Endodermal cell (in vitro differentiated cells): ENCODE results near the gene LRRC37A3. TPM values are rescaled to one million over a fixed set of nuclear protein-coding genes. Genes with fewer than 3 reads are reported as not detected.
"Not testable (repeated sequence)": the region's sequence is repeated elsewhere in the genome, so short reads cannot be mapped to it uniquely, and the experiment has no call there.

ENCODE experiments used
- DNase-seq: peaks from one replicate; pipeline ENCODE4 v3.0.0-alpha.2; 2017
- H3K27ac ChIP-seq: 2 replicates; pipeline ENCODE4 v1.5.1; 2013; ENCODE audit warnings: mild to moderate bottlenecking, low read depth, low read length, moderate library complexity
- H3K27me3 ChIP-seq: 2 replicates; pipeline ENCODE4 v1.6.1; 2013; ENCODE audit warnings: mild to moderate bottlenecking, low read length, moderate library complexity; ENCODE audit not compliant: insufficient read depth, control insufficient read depth, poor library complexity, severe bottlenecking
- H3K36me3 ChIP-seq: 2 replicates; pipeline ENCODE4 v1.7.0; 2013; ENCODE audit warnings: mild to moderate bottlenecking, low read length, moderate library complexity; ENCODE audit not compliant: control insufficient read depth, insufficient read depth
- H3K4me1 ChIP-seq: one replicate; pipeline ENCODE4 v1.7.0; 2013; ENCODE audit warnings: low read length; ENCODE audit not compliant: control insufficient read depth, insufficient read depth
- H3K4me3 ChIP-seq: 2 replicates; pipeline ENCODE4 v1.5.1; 2013; ENCODE audit warnings: mild to moderate bottlenecking, low read length, moderate library complexity
- H3K9ac ChIP-seq: 2 replicates; pipeline ENCODE4 v1.6.1; 2013; ENCODE audit warnings: mild to moderate bottlenecking, low read length, moderate library complexity; ENCODE audit not compliant: poor library complexity, severe bottlenecking; ENCODE audit errors: extremely low read depth
- H3K9me3 ChIP-seq: 2 replicates; pipeline ENCODE4 v1.6.1; 2013; ENCODE audit warnings: mild to moderate bottlenecking, low read length, moderate library complexity; ENCODE audit not compliant: control insufficient read depth
- H3K27ac Mint-ChIP-seq: 2 replicates; pipeline ENCODE4 v1.8.0; 2020; ENCODE audit warnings: mixed read lengths
- H3K27me3 Mint-ChIP-seq: 2 replicates; pipeline ENCODE4 v1.8.0; 2021; ENCODE audit warnings: mild to moderate bottlenecking, mixed read lengths; ENCODE audit not compliant: insufficient read depth
- H3K36me3 Mint-ChIP-seq: 2 replicates; pipeline ENCODE4 v1.8.0; 2020; ENCODE audit warnings: low read depth, mixed read lengths
- H3K4me1 Mint-ChIP-seq: 2 replicates; pipeline ENCODE4 v1.8.0; 2020; ENCODE audit warnings: mixed read lengths
- H3K4me3 Mint-ChIP-seq: 2 replicates; pipeline ENCODE4 v1.8.0; 2020; ENCODE audit warnings: mild to moderate bottlenecking, moderate library complexity, mixed read lengths
- H3K9me3 Mint-ChIP-seq: 2 replicates; pipeline ENCODE4 v1.8.0; 2020; ENCODE audit warnings: mild to moderate bottlenecking, mixed read lengths
- CTCF ChIP-seq: fragments of 200-600 bp; sonication (generic); conservative IDR thresholded peaks from 2 replicates; pipeline ENCODE4 v1.5.0; 2021; ENCODE audit warnings: antibody characterized with exemption, mild to moderate bottlenecking
- WGBS, 2 experiments: methylation state at CpG; one replicate each; pipeline versions ENCODE4 v1.1.5 to v1.1.7; 2013; ENCODE audit warnings: missing lambda C conversion rate in 2 of 2, mixed read lengths in 1 of 2; ENCODE audit not compliant: insufficient coverage in 1 of 2, insufficient read length in 1 of 2; 5-methylcytosine and 5-hydroxymethylcytosine counted together
- total RNA-seq, 2 donors: library from RNA; stranded (reverse); fragmentation: NEBNext Ultra II Directional in 1 of 2; extraction: Animal tissue kit (Norgen Biotek cat#: 25700) in 1 of 2; gene quantifications; 2 replicates in 1 of 2; 3 replicates in 1 of 2; pipeline ENCODE4 v1.2.1, GENCODE V29; 2021

LRRC37A3 gene
- total RNA-seq, 2 donors from 2014 or later: 18.1 to 25.3 TPM

- no peaks in the 10 kb centered on the region for H3K36me3 ChIP-seq
- peak; percentile 86 for TF ChIP-seq CTCF
- Mint-ChIP-seq H3K27me3 (no peaks in the 10 kb centered on the region), H3K36me3 (no peaks in the 10 kb centered on the region), H3K27ac (no peak overlapping the region), H3K4me3 (no peak overlapping the region), H3K9me3 (no peaks in the 10 kb centered on the region), H3K4me1 (peaks cover 3% of the 10 kb centered on the region)
- H3K9ac ChIP-seq: no peak overlapping the region
- H3K27ac ChIP-seq: no peak overlapping the region
- no peaks in the 10 kb centered on the region for H3K9me3 ChIP-seq
- no peaks in the 10 kb centered on the region for H3K27me3 ChIP-seq
- 45 to 71% methylated on average over 4 to 11 of the region's 11 CpGs for WGBS, 2 experiments
- H3K4me1 ChIP-seq: no peaks in the 10 kb centered on the region
- DNase-seq: peak; percentile 93
- no peak overlapping the region for H3K4me3 ChIP-seq
These were observed 19.7 kb upstream of the LRRC37A3 start for GRCh38 chr17:64938925-64939474.

- Mint-ChIP-seq H3K4me3 (no peak overlapping the region), H3K4me1 (peaks cover 3% of the 10 kb centered on the region), H3K36me3 (no peaks in the 10 kb centered on the region), H3K9me3 (no peaks in the 10 kb centered on the region), H3K27ac (no peak overlapping the region), H3K27me3 (no peaks in the 10 kb centered on the region)
- H3K27me3 ChIP-seq: no peaks in the 10 kb centered on the region
- no peak overlapping the region for H3K4me3 ChIP-seq
- no peaks in the 10 kb centered on the region for H3K36me3 ChIP-seq
- DNase-seq: no peak
- H3K9ac ChIP-seq: no peak overlapping the region
- H3K27ac ChIP-seq: no peak overlapping the region
- no peaks in the 10 kb centered on the region for H3K4me1 ChIP-seq
- H3K9me3 ChIP-seq: no peaks in the 10 kb centered on the region
- TF ChIP-seq CTCF: no peak
These were observed 19.0 kb upstream of the LRRC37A3 start for GRCh38 chr17:64938290-64938689.

GRCh38 chr17:64936117-64936516 lies 16.8 kb upstream of the LRRC37A3 start:
- Mint-ChIP-seq H3K27me3 (no peaks in the 10 kb centered on the region), H3K36me3 (no peaks in the 10 kb centered on the region), H3K4me3 (no peak overlapping the region), H3K4me1 (peaks cover 3% of the 10 kb centered on the region), H3K9me3 (no peaks in the 10 kb centered on the region), H3K27ac (no peak overlapping the region)
- 90 to 95% methylated on average over 2 to 10 of the region's 10 CpGs for WGBS, 2 experiments
- no peak for DNase-seq
- TF ChIP-seq CTCF: no peak
- Histone ChIP-seq H3K9ac (no peak overlapping the region), H3K9me3 (no peaks in the 10 kb centered on the region), H3K4me1 (no peaks in the 10 kb centered on the region), H3K27ac (no peak overlapping the region), H3K27me3 (no peaks in the 10 kb centered on the region), H3K36me3 (no peaks in the 10 kb centered on the region), H3K4me3 (no peak overlapping the region)

GRCh38 chr17:64934284-64934778 lies 15.1 kb upstream of the LRRC37A3 start:
- not testable (repeated sequence) for H3K4me1 ChIP-seq, H3K36me3 Mint-ChIP-seq, H3K4me3 Mint-ChIP-seq, H3K4me3 ChIP-seq, H3K9ac ChIP-seq, H3K4me1 Mint-ChIP-seq, H3K36me3 ChIP-seq, H3K9me3 Mint-ChIP-seq, H3K27ac Mint-ChIP-seq, H3K27me3 Mint-ChIP-seq, H3K27me3 ChIP-seq, H3K27ac ChIP-seq, H3K9me3 ChIP-seq
- 93% methylated on average over 6 of the region's 6 CpGs; no CpG with 5 or more reads in 1 of the 2 experiments for WGBS, 2 experiments
- DNase-seq: peak; percentile 39

GRCh38 chr17:64932850-64933249 lies 13.6 kb upstream of the LRRC37A3 start:
- H3K36me3 Mint-ChIP-seq, H3K4me1 ChIP-seq, H3K4me1 Mint-ChIP-seq, H3K27ac Mint-ChIP-seq, DNase-seq, H3K9me3 Mint-ChIP-seq, H3K27ac ChIP-seq, H3K27me3 Mint-ChIP-seq, H3K27me3 ChIP-seq, H3K4me3 ChIP-seq, H3K4me3 Mint-ChIP-seq, H3K9ac ChIP-seq, H3K9me3 ChIP-seq, H3K36me3 ChIP-seq: not testable (repeated sequence)
- 93 to 94% methylated on average over 2 of the region's 3 CpGs for WGBS, 2 experiments
